GM21526 (cell line): Measurements from ENCODE around the gene PLPPR5.

Experiments used
- ATAC-seq: cut with Tn5 transposase; IDR thresholded peaks from one replicate; pipeline ENCODE4 v1.9.1; 2021; ENCODE audit warnings: moderate library complexity; ENCODE audit not compliant: unreplicated experiment, low FRiP score

PLPPR5 gene

GRCh38 chr1:98860329-98860728 lies 144.3 kb downstream of the PLPPR5 start:
- ATAC-seq, result no peak

GRCh38 chr1:98854137-98854536 lies 150.5 kb downstream of the PLPPR5 start:
- ATAC-seq, result no peak

GRCh38 chr1:98849969-98850636 lies 154.6 kb downstream of the PLPPR5 start:
- no peak for ATAC-seq

DNA sequence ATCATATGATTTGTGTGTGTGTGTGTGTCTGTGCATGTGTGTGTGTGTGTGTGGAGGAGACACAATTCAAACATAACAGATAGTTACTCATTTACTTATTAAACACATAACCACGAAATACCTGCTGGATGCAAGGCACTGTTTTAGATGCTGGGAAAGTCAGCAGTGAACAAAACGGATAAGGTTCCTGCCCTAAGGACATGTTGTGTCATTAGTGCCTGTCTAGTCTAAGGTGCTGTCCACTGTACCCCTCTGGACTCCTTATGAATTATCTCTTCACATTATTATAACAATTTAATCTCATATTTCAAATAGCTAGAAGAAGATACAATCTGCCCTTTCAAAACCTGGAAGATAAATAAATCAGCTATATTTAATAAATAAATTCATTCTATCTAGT lies 162.4 kb downstream of the PLPPR5 start:
- no peak for ATAC-seq
